CD4-positive, alpha-beta T cell (primary cell): ENCODE measurements around the gene ATP8A1. TPM values are rescaled to one million over a fixed set of nuclear protein-coding genes. Genes with fewer than 3 reads are reported as not detected.

ENCODE experiments used
- ATAC-seq: fragments of 200-7000 bp; cut with Tn5 transposase; one replicate; pipeline ENCODE4 v1.10.0; 2022; ENCODE audit warnings: mild to moderate bottlenecking; ENCODE audit not compliant: poor library complexity
- CTCF ChIA-PET: fragments of 350-600 bp; sonication (Branson Sonifier 250); formaldehyde crosslinking; loops from one replicate; lab custom pipeline; 2021; ENCODE audit warnings: antibody characterized with exemption, inconsistent platforms; lab: Charles Lee
- POLR2A ChIA-PET: fragments of 350-600 bp; sonication (Branson Sonifier 250); formaldehyde crosslinking; loops from one replicate; lab custom pipeline; 2021; ENCODE audit warnings: antibody characterized with exemption, inconsistent platforms; lab: Charles Lee
- DNase-seq, 14 experiments: peaks; one replicate each; pipeline ENCODE4 v3.0.0-alpha.2; 2013 to 2020; ENCODE audit warnings: mixed read lengths in 2 of 14
- H3K27ac ChIP-seq, 2 donors: one replicate each; pipeline versions ENCODE4 v1.5.1 to v1.7.0; 2013; ENCODE audit warnings: low read length in 2 of 2, low read depth in 1 of 2, mild to moderate bottlenecking in 1 of 2
- H3K27me3 ChIP-seq, 2 experiments: 1 replicate in 1 of 2; 2 replicates in 1 of 2; pipeline versions ENCODE4 v1.6.1 to v1.7.0; 2013; ENCODE audit warnings: low read length in 2 of 2, control low read depth in 1 of 2, mild to moderate bottlenecking in 1 of 2, moderate library complexity in 1 of 2; ENCODE audit not compliant: insufficient read depth in 2 of 2, control insufficient read depth in 1 of 2
- H3K36me3 ChIP-seq: one replicate; pipeline ENCODE4 v1.6.1; 2013; ENCODE audit warnings: low read length, control low read depth; ENCODE audit not compliant: insufficient read depth
- H3K4me1 ChIP-seq: one replicate; pipeline ENCODE4 v1.6.1; 2013; ENCODE audit warnings: low read length, control low read depth; ENCODE audit not compliant: insufficient read depth
- H3K4me3 ChIP-seq: one replicate; pipeline ENCODE4 v1.5.1; 2013; ENCODE audit warnings: mild to moderate bottlenecking, low read length, moderate library complexity
- H3K9me3 ChIP-seq, 2 experiments: 1 replicate in 1 of 2; 2 replicates in 1 of 2; pipeline versions ENCODE4 v1.6.1 to v1.7.0; 2013; ENCODE audit warnings: low read length in 2 of 2, mild to moderate bottlenecking in 2 of 2, control low read depth in 1 of 2, moderate library complexity in 1 of 2; ENCODE audit not compliant: control insufficient read depth in 1 of 2, insufficient read depth in 1 of 2
- H3K27ac Mint-ChIP-seq: one replicate; pipeline ENCODE4 v1.8.0; 2020; ENCODE audit warnings: mixed read lengths
- H3K27me3 Mint-ChIP-seq: one replicate; pipeline ENCODE4 v1.8.0; 2021; ENCODE audit warnings: mixed read lengths
- H3K36me3 Mint-ChIP-seq: one replicate; pipeline ENCODE4 v1.8.0; 2021; ENCODE audit warnings: low read depth, mixed read lengths
- H3K4me1 Mint-ChIP-seq: one replicate; pipeline ENCODE4 v1.8.0; 2021; ENCODE audit warnings: low read depth, mixed read lengths
- H3K4me3 Mint-ChIP-seq: one replicate; pipeline ENCODE4 v1.8.0; 2020; ENCODE audit warnings: mild to moderate bottlenecking, mixed read lengths
- H3K9me3 Mint-ChIP-seq: one replicate; pipeline ENCODE4 v1.8.0; 2020; ENCODE audit warnings: mixed read lengths
- intact Hi-C, 2 experiments: fragments of 100-400 bp; cut with DNase I in 1 of 2; cut with micrococcal nuclease in 1 of 2; formaldehyde crosslinking; loops; one replicate each; pipeline versions ENCODE4 v1.15.1 to v1.9.0; 2023 to 2025; cut with DNase I, micrococcal nuclease
- total RNA-seq, 174 experiments: library from RNA in 2 of 174; stranded (reverse) in 2 of 174; gene quantifications; one replicate each; pipeline ENCODE4 v1.2.3 and lab custom pipeline; 2021 to 2026
- TF ChIP-seq, protein P1 (sequence below): fragments of 200-600 bp; IDR thresholded peaks from one replicate; pipeline ENCODE4 v1.8.0; 2022; ENCODE audit warnings: antibody characterized with exemption, mild to moderate bottlenecking

Gene ATP8A1
- total RNA-seq, 2 experiments from 2014 or later: 44.9 to 45.5 TPM

DNA sequence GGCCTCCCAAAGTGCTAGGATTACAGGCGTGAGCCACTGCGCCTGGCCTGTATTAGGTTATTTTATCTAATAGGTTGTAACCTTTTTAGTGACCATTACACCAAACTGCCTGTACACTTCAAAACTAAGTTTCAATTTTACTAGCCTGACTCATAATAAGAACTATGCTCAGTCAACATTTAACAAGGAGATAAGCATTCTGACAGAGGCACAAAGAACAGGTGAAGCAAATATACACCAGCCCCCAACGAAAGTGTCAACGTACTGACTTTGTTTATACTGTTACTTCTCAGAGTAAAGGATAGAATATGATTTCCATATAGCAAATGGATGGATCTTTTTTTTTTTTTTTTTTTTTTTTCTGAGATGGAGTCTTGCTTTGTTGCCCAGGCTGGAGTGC, 196.9 kb downstream of the ATP8A1 start:
- H3K4me3 ChIP-seq: no peak overlapping the region
- ChIA-PET CTCF (no interaction called here), POLR2A (no interaction called here)
- no peak overlapping the region for H3K27ac ChIP-seq
- ATAC-seq (no peak), DNase-seq (no peak)
- Mint-ChIP-seq H3K27me3 (no peaks in the 10 kb centered on the region), H3K36me3 (peaks cover 71% of the 10 kb centered on the region), H3K4me1 (no peaks in the 10 kb centered on the region), H3K9me3 (no peaks in the 10 kb centered on the region), H3K27ac (no peak overlapping the region), H3K4me3 (no peak overlapping the region)
- intact Hi-C loops: no loop called here
- no peaks in the 10 kb centered on the region for H3K4me1 ChIP-seq
- H3K9me3 ChIP-seq: peaks cover 0 to 7% of the 10 kb centered on the region in 2 experiments
- H3K36me3 ChIP-seq: peaks cover 21% of the 10 kb centered on the region
- H3K27me3 ChIP-seq: no peaks in the 10 kb centered on the region
- TF ChIP-seq, protein P1, sequence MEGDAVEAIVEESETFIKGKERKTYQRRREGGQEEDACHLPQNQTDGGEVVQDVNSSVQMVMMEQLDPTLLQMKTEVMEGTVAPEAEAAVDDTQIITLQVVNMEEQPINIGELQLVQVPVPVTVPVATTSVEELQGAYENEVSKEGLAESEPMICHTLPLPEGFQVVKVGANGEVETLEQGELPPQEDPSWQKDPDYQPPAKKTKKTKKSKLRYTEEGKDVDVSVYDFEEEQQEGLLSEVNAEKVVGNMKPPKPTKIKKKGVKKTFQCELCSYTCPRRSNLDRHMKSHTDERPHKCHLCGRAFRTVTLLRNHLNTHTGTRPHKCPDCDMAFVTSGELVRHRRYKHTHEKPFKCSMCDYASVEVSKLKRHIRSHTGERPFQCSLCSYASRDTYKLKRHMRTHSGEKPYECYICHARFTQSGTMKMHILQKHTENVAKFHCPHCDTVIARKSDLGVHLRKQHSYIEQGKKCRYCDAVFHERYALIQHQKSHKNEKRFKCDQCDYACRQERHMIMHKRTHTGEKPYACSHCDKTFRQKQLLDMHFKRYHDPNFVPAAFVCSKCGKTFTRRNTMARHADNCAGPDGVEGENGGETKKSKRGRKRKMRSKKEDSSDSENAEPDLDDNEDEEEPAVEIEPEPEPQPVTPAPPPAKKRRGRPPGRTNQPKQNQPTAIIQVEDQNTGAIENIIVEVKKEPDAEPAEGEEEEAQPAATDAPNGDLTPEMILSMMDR: no peak

GRCh38 chr4:42458657-42459056, 198.2 kb downstream of the ATP8A1 start:
- Histone ChIP-seq H3K9me3 (peaks cover 0 to 7% of the 10 kb centered on the region in 2 experiments), H3K27ac (no peak overlapping the region), H3K4me3 (no peak overlapping the region), H3K36me3 (peaks cover 11% of the 10 kb centered on the region), H3K4me1 (no peaks in the 10 kb centered on the region), H3K27me3 (no peaks in the 10 kb centered on the region)
- Mint-ChIP-seq H3K4me1 (no peaks in the 10 kb centered on the region), H3K9me3 (no peaks in the 10 kb centered on the region), H3K36me3 (peaks cover 72% of the 10 kb centered on the region), H3K27ac (no peak overlapping the region), H3K27me3 (no peaks in the 10 kb centered on the region), H3K4me3 (no peak overlapping the region)
- CTCF ChIA-PET: no interaction called here
- intact Hi-C loops: no loop called here
- no peak for DNase-seq
- no peak for ATAC-seq
- POLR2A ChIA-PET: no interaction called here
- TF ChIP-seq, protein P1: no peak

- intact Hi-C loops: no loop called here
- no peak overlapping the region for H3K4me3 ChIP-seq
- no peaks in the 10 kb centered on the region for H3K4me1 ChIP-seq
- no peaks in the 10 kb centered on the region for H3K27me3 ChIP-seq
- ChIA-PET POLR2A (no interaction called here), CTCF (no interaction called here)
- no peak overlapping the region for H3K27ac Mint-ChIP-seq
- H3K36me3 ChIP-seq: peaks cover 8% of the 10 kb centered on the region
- no peaks in the 10 kb centered on the region for H3K4me1 Mint-ChIP-seq
- H3K9me3 ChIP-seq: no peaks in the 10 kb centered on the region
- H3K27me3 Mint-ChIP-seq: no peaks in the 10 kb centered on the region
- no peak for DNase-seq
- no peaks in the 10 kb centered on the region for H3K9me3 Mint-ChIP-seq
- H3K4me3 Mint-ChIP-seq: no peak overlapping the region
- ATAC-seq: no peak
- no peak overlapping the region for H3K27ac ChIP-seq
- TF ChIP-seq, protein P1: no peak
- H3K36me3 Mint-ChIP-seq: peaks cover 70% of the 10 kb centered on the region
Observed at GRCh38 chr4:42454755-42455420, 202.0 kb downstream of the ATP8A1 start.
